ENCODE data around the gene TERB1. TPM values are rescaled to one million over a fixed set of nuclear protein-coding genes. Genes with fewer than 3 reads are reported as not detected.

Gene TERB1
- under 1 TPM in 1 of 2 donors, not detected in 1; 0.11 TPM for total RNA-seq
- long read RNA-seq = 0 reads

DNA sequence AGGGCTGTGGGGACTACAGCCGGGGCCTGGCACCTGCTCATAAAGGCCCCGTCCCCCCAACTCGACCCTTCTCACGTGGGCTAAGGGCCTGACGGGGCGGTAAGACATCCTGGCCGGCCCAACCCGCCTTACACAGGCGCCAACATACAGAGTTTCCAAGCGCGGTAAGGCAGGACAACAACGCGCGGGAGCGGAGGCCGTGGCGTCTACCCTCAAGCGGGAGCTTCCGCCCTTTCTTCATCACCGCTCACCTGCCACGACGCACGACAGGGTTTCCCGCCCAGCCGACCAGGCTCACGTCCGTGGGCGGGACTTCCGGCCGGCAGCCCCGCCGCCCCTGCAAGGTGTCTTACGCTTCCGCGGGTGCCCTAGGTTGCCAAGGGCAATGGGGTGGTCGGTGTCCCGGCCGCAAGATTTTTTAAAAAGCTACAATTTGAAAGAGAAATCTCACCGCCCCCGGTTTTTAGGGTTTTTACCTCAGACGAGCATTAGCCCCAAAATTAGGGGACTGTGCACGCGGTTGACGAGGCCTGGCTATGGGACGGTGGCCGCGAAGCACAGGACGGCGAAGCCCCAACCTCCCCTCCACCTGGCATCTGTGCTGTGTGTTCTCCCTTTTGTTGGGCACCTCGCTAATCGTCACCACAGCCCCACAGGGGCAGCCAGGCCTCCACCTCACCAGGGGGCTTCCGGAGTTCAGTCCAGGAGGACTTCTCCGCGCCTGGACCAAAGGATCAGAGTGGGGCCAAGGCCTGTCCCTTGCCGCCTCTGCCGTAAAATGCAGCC, at the start of gene TERB1:
Gene TERB1, minus strand, starts transcription at position 265 of the 786 bp plus-strand sequence. CDS start 4,786 bp downstream, outside the sequence.
- no peak for ATAC-seq
- intact Hi-C loops (cut with DNase I, micrococcal nuclease) = no loop called here
- DNase-seq = no peak

DNA sequence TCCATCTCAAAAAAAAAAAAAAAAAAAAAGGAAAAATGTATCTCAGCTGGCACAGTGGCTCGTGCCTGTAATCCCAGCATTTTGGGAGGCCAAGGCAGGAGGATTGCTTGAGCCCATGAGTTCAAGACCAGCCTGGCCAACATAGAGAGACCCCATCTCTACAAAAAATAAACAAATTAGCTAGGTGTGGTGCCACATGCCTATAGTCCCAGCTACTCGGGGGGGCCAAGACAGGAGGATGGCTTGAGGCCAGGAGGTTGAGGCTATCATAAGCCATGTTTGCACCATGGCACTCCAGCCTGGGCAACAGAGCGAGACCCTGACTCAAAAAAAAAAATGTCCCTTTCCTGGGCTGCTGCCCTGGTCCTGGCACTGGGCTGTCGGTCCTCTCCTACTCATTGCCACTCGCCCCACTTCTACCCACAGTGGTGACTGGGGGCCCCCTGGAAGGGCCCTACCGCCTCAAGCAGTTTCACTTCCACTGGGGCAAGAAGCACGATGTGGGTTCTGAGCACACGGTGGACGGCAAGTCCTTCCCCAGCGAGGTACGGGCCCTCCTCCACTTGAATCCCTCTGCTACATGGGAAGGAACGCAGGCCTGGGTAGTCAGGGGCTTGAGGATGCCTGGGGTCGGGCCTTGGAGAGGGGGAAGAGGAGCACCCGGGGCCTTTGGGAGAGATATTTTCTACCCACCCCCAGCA, 48.9 kb upstream of the TERB1 start:
- DNase-seq = no peak
- intact Hi-C loops (cut with DNase I, micrococcal nuclease) = no loop called here
- ATAC-seq = peak; percentile 4

- no peak for ATAC-seq
- intact Hi-C loops (cut with DNase I, micrococcal nuclease) = no loop called here
- no peak for DNase-seq
These were observed 48.2 kb upstream of the TERB1 start for GRCh38 chr16:66849549-66849948.

- intact Hi-C loops (cut with DNase I, micrococcal nuclease) = no loop called here
- ATAC-seq = no peak
- no peak for DNase-seq
These were observed 47.6 kb upstream of the TERB1 start for GRCh38 chr16:66849021-66849420.

DNA sequence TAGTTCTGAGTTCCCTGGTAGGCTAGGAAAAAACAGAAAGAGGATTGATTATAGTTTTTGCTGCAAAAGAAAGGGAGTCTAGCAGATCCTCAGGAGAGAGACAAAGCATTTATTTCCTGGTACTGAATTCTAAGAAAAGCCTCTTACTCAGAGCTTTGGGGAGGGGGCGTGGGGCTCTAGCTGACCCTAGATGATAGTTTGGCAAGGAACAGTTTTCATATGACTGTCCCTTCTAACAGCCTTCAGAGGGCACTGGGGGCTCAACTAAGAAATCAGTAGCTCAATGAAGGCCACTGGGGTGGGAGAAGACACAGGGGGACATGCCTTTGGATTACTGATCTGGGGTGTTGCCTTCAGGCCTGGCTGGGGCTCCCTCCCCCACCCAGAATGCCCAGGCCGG, 46.8 kb upstream of the TERB1 start:
- intact Hi-C loops (cut with DNase I, micrococcal nuclease) = no loop called here
- no peak for ATAC-seq
- no peak for DNase-seq

- intact Hi-C loops (cut with DNase I, micrococcal nuclease) = no loop called here
- DNase-seq = no peak
These were observed 46.2 kb upstream of the TERB1 start for GRCh38 chr16:66847533-66848067.

DNA sequence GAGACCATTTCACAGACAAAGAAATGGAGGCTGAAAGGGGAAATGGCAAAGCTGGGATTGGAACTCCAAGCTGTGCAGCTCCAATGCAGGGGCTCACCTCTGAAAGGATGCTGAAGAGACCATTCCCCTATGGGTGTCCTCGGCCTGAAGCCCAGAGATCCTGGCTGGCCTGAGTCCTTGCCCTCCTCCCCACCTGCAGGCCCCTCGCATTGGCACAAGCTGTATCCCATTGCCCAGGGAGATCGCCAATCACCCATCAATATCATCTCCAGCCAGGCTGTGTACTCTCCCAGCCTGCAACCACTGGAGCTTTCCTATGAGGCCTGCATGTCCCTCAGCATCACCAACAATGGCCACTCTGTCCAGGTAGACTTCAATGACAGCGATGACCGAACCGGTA, 45.4 kb upstream of the TERB1 start:
- DNase-seq (no peak), ATAC-seq (no peak)
- intact Hi-C loops (cut with DNase I, micrococcal nuclease) = no loop called here

More at GRCh38 chr16:66847533-66848067, 46.2 kb upstream of the TERB1 start:
- ATAC-seq = no peak

GRCh38 chr16:66846266-66846665, 44.9 kb upstream of the TERB1 start:
- no peak for ATAC-seq
- no peak for DNase-seq
- intact Hi-C loops (cut with DNase I, micrococcal nuclease) = no loop called here

GRCh38 chr16:66845791-66846221, 44.4 kb upstream of the TERB1 start:
- ATAC-seq (no peak), DNase-seq (no peak)
- intact Hi-C loops (cut with DNase I, micrococcal nuclease) = no loop called here

DNA sequence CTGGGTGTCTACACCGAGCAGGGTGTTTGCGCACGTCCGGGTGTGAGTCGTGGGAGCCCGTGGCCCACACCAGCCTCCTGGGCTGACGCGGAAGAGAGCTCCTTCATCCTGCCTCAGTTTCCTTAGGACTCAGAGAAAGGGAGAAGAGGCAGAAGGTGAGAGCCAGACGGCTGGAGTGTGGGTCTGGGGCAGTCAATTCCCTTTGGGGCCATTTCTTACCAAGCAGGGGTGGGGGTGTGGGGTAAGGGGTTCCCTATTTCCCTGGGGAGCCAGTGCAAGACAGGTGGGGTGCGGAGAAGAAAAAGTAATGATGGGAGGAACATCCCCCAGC, 43.7 kb upstream of the TERB1 start:
- no peak for ATAC-seq
- intact Hi-C loops (cut with DNase I, micrococcal nuclease) = no loop called here
- no peak for DNase-seq

DNA sequence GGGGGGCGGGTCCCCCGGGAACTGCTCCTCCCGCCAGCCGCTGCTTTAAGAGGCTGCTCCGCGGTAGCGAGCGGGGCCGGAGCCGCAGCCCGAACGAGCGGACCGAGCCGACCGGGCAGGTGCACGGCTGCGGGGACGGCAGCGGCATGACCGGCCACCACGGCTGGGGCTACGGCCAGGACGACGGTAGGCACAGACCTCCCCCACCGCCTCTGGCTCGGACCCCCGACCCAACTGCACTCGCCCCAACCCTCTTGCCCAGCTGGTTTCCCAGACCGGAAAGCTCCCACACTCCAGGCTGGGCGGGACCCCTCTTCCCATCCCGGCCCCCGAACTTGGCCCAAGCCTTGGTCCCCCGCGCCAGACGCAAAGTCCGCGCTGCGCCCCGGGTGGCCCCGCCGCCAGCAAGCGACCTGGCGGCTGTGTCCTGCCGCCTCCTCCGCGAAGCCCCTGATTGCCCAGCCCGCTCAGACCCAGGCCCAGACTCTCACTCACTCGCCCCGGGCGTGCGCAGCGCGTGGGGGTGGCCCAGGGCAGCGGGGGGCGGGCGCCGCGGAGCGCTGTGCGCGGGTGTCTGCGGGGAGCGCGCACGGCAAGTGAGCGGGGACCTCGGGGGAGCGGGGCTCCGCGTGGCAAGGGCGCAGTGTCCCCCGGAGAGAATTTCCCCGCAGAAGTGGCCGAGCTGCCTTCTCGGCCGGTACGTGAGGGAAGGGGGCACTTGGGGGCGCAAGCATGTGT, 43.1 kb upstream of the TERB1 start, which contains the start of gene CA7:
Gene CA7, plus strand, starts transcription at position 73 of the 738 bp plus-strand sequence. Its CDS starts 74 bp downstream, at position 147.
- ATAC-seq = peak; percentile 36
- intact Hi-C loops (cut with DNase I, micrococcal nuclease) = no loop called here
- no peak for DNase-seq

DNA sequence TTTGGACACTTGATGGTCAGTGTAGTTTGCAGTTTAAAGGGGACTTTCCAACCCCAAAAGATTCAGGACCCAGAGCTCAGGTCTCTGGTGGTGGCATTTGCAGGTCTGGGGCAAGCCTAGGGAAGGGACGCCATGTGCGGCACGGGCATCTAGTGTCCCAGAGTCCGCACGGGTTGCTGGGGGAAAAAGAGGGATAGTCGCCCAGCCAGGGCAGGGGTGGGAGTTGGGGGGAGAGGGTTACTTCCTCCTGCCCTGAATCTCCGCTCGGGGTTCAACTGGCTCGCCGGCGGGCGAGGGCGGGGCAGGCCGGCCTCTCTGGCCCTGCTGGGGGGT, 42.6 kb upstream of the TERB1 start:
- intact Hi-C loops (cut with DNase I, micrococcal nuclease) = no loop called here
- peak in 1 of 2 donors; percentile 42 for DNase-seq
- no peak for ATAC-seq

GRCh38 chr16:66843191-66843590, 41.8 kb upstream of the TERB1 start:
- no peak for DNase-seq
- intact Hi-C loops (cut with DNase I, micrococcal nuclease) = no loop called here

DNA sequence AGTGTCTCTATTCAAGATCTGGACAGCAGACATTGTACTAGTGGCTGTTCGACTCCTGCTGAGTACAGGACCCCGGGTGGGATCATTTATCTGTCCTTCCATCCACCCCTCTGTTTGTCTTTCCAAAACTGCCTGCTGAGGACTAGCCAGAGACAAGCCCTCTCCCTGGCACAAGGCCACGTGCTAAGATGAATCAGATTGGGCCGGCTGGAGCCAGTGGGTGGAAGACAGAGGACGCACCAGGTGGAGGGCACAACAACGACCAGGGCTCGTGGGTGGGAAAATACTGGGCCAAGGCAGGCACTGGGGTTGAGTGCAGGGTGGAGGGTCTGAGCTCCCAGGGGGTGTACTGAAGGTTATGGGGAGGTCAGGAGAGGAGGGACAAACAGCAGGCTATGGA, 41.4 kb upstream of the TERB1 start:
- no peak for DNase-seq
- no peak for ATAC-seq
- intact Hi-C loops (cut with DNase I, micrococcal nuclease) = no loop called here

More at GRCh38 chr16:66843191-66843590, 41.8 kb upstream of the TERB1 start:
- ATAC-seq = no peak

DNA sequence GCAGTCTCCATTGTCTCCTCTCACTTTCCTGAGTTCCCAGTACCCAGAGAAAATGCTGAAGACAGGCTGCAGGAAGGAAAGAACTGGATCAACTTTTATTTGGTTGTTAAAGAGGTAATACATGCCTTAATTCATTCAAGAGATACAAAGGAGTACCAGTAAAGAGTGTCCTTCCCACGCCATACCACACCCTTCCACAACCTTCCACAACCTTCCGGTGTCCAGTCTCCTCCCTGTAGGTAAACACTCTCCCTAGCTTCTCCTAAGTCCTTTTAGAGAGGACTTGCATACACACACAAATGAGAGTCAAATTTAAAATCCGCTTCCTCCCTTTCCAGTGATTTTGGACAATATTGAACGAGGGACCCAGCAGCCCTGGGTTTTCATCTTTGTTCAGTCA, 40.0 kb upstream of the TERB1 start:
- ATAC-seq (peak; percentile 82), DNase-seq (no peak)
- intact Hi-C loops (cut with DNase I, micrococcal nuclease) = no loop called here

GRCh38 chr16:66840883-66841282, 39.5 kb upstream of the TERB1 start:
- no peak for DNase-seq
- intact Hi-C loops (cut with DNase I, micrococcal nuclease) = no loop called here

GRCh38 chr16:66834746-66835145, 33.4 kb upstream of the TERB1 start:
- no peak for ATAC-seq
- DNase-seq = no peak
- intact Hi-C loops (cut with DNase I, micrococcal nuclease) = loop anchor here in 1 of 2 donors (5.0 kb wide), 1 partner anchor 33 kb away; no protein-coding TSS in a partner anchor

More at GRCh38 chr16:66840883-66841282, 39.5 kb upstream of the TERB1 start:
- ATAC-seq = no peak

- DNase-seq (no peak), ATAC-seq (no peak)
- intact Hi-C loops (cut with DNase I, micrococcal nuclease) = loop anchor here in 1 of 2 donors (5.0 kb wide), 1 partner anchor 35 kb away; no protein-coding TSS in a partner anchor
These were observed 31.4 kb upstream of the TERB1 start for GRCh38 chr16:66832661-66833305.

DNA sequence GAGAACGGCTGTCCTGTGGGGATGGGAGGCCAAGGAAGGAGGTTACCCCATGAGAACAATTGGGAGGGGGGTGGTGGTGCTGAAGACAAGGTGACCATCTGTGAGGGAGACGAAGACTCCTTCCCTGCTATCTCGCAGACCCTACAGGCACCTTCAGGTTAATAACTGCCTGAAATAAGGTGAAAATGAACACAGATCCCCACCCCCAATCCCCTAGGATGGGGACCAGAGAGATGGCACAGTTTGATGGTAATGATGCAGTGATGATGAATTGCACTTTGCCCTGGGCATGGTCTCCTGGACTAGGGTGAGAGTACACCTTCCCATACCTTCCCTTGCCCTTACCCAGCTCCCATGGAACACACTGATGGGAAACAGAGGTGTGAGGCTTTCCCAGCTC, 30.8 kb upstream of the TERB1 start:
- intact Hi-C loops (cut with DNase I, micrococcal nuclease) = loop anchor here in 1 of 2 donors (5.0 kb wide), 1 partner anchor 35 kb away; no protein-coding TSS in a partner anchor
- ATAC-seq (peak; percentile 56), DNase-seq (no peak)
